Right lobe of liver (tissue), 4 donors: Measurements from ENCODE around the gene LIMS1.

Experiments
- CTCF ChIP-seq, 4 donors: fragments of 200-600 bp in 3 of 4; fragments of 450-650 bp in 1 of 4; IDR thresholded peaks; one replicate each; pipeline versions ENCODE4 v1.5.1 to v1.8.0; 2016 to 2022; ENCODE audit warnings: antibody characterized with exemption in 4 of 4, mild to moderate bottlenecking in 2 of 4
- POLR2A ChIP-seq: fragments of 450-650 bp; IDR thresholded peaks from one replicate; pipeline ENCODE4 v1.6.1; 2017; ENCODE audit warnings: antibody characterized with exemption, mild to moderate bottlenecking
- donor health status: DM: no; HTN: no; CAD: no.
- donor health status: DM: no; HTN: no; CAD: no.
- donor health status: DM: no; HTN: yes; CAD: no.

GRCh38 chr2:108691447-108691846 is 157.2 kb downstream of the LIMS1 start:
- TF ChIP-seq CTCF (IDR thresholded peaks at IDR 0.05), result no peak
- TF ChIP-seq POLR2A, result no peak
